ENCODE results near the gene PRSS33. TPM values are rescaled to one million over a fixed set of nuclear protein-coding genes. Genes with fewer than 3 reads are reported as not detected.
A peak's percentile ranks its signal among the peaks of the same experiment; 100 is the strongest.

Gene PRSS33
- total and polyA plus RNA-seq, 9 of the 15 experiments (the other 6 are each of a cell fraction or from before 2014, with no cell fraction given), result not detected

DNA sequence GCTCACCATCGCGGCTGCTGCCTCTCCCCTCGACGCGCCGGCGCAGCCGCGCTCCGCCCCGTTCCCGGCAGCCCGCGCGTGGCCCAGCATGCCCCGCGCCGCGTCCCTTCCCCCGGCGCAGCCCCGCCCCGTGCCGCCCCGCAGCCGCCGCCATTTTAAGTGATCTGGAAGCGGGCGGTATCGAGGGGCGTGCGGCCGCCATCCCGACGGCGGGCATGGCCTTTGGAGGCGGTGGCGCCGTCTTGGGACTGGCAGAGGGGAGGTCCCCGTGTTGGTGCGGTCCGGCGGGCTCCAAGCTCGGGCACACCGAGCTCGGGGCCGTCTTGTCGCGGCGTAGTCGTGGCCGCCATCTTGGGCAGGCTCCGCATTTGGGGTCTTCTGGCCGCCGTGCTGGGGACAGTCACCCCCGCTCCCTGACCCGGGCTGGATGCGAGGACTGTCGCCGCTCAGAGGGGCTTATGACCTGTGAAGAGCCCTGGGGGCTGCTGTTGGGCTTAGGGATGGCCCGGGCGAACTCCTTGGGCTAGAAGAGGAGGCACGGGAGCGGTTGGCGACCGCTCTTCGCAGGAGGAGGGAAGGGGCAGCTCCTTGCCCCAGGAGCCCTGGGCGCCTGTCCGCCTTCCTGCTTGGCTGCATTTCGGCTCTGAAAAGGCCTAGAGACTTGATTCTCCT lies 10.0 kb downstream of the PRSS33 start, which contains the start of gene ELOB (continued):
- TF ChIP-seq, protein P1, sequence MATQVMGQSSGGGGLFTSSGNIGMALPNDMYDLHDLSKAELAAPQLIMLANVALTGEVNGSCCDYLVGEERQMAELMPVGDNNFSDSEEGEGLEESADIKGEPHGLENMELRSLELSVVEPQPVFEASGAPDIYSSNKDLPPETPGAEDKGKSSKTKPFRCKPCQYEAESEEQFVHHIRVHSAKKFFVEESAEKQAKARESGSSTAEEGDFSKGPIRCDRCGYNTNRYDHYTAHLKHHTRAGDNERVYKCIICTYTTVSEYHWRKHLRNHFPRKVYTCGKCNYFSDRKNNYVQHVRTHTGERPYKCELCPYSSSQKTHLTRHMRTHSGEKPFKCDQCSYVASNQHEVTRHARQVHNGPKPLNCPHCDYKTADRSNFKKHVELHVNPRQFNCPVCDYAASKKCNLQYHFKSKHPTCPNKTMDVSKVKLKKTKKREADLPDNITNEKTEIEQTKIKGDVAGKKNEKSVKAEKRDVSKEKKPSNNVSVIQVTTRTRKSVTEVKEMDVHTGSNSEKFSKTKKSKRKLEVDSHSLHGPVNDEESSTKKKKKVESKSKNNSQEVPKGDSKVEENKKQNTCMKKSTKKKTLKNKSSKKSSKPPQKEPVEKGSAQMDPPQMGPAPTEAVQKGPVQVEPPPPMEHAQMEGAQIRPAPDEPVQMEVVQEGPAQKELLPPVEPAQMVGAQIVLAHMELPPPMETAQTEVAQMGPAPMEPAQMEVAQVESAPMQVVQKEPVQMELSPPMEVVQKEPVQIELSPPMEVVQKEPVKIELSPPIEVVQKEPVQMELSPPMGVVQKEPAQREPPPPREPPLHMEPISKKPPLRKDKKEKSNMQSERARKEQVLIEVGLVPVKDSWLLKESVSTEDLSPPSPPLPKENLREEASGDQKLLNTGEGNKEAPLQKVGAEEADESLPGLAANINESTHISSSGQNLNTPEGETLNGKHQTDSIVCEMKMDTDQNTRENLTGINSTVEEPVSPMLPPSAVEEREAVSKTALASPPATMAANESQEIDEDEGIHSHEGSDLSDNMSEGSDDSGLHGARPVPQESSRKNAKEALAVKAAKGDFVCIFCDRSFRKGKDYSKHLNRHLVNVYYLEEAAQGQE (IDR thresholded peaks at IDR 0.05; ENCODE audit: borderline replicate concordance), result peak; percentile 45; the same call in 1 of the 2 replicates
- TF ChIP-seq, protein P1 (CRISPR knock-in tag; IDR thresholded peaks at IDR 0.05; ENCODE audit: low read depth), result 0 out of 2 replicates have a peak, but pooled peaks have one; percentile 52
- TF ChIP-seq RBM15 (IDR thresholded peaks at IDR 0.05; ENCODE audit: insufficient read depth, low read length) (no peak), ZNF347 (CRISPR knock-in tag; IDR thresholded peaks at IDR 0.05; ENCODE audit: low read depth) (no peak), FOXJ2 (tag; IDR thresholded peaks at IDR 0.05) (no peak), SMARCC2 (IDR thresholded peaks at IDR 0.05; ENCODE audit: low read depth) (no peak), SREBF1 (IDR thresholded peaks at IDR 0.05; ENCODE audit: borderline replicate concordance, low read depth, low read length) (no peak), PYGO2 (tag; IDR thresholded peaks at IDR 0.05) (no peak), CBX5 (IDR thresholded peaks at IDR 0.05; ENCODE audit: borderline replicate concordance, low read depth) (no peak), ZNF699 (CRISPR knock-in tag; IDR thresholded peaks at IDR 0.05; ENCODE audit: insufficient replicate concordance) (no peak), SRF (CRISPR knock-in tag; IDR thresholded peaks at IDR 0.05) (no peak)
- TF ChIP-seq, protein P2, sequence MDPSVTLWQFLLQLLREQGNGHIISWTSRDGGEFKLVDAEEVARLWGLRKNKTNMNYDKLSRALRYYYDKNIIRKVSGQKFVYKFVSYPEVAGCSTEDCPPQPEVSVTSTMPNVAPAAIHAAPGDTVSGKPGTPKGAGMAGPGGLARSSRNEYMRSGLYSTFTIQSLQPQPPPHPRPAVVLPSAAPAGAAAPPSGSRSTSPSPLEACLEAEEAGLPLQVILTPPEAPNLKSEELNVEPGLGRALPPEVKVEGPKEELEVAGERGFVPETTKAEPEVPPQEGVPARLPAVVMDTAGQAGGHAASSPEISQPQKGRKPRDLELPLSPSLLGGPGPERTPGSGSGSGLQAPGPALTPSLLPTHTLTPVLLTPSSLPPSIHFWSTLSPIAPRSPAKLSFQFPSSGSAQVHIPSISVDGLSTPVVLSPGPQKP (CRISPR knock-in tag; IDR thresholded peaks at IDR 0.05), result no peak
- TF ChIP-seq, protein P3, sequence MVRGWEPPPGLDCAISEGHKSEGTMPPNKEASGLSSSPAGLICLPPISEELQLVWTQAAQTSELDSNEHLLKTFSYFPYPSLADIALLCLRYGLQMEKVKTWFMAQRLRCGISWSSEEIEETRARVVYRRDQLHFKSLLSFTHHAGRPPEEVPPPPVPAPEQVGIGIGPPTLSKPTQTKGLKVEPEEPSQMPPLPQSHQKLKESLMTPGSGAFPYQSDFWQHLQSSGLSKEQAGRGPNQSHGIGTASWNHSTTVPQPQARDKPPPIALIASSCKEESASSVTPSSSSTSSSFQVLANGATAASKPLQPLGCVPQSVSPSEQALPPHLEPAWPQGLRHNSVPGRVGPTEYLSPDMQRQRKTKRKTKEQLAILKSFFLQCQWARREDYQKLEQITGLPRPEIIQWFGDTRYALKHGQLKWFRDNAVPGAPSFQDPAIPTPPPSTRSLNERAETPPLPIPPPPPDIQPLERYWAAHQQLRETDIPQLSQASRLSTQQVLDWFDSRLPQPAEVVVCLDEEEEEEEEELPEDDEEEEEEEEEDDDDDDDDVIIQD (CRISPR knock-in tag; IDR thresholded peaks at IDR 0.05), result no peak
- TF ChIP-seq, protein P4, sequence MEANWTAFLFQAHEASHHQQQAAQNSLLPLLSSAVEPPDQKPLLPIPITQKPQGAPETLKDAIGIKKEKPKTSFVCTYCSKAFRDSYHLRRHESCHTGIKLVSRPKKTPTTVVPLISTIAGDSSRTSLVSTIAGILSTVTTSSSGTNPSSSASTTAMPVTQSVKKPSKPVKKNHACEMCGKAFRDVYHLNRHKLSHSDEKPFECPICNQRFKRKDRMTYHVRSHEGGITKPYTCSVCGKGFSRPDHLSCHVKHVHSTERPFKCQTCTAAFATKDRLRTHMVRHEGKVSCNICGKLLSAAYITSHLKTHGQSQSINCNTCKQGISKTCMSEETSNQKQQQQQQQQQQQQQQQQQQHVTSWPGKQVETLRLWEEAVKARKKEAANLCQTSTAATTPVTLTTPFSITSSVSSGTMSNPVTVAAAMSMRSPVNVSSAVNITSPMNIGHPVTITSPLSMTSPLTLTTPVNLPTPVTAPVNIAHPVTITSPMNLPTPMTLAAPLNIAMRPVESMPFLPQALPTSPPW (CRISPR knock-in tag; IDR thresholded peaks at IDR 0.05), result peak; percentile 92

Data from K562 (cell line).